H1 (cell line): ENCODE results near the gene XRCC6. TPM values are rescaled to one million over a fixed set of nuclear protein-coding genes. Genes with fewer than 3 reads are reported as not detected.
A peak's percentile ranks its signal among the peaks of the same experiment; 100 is the strongest.

Experiments used
- ASH2L ChIP-seq: fragments of 200-600, 300-600 bp; sonication (generic); IDR thresholded peaks from one replicate; pipeline ENCODE4 v1.7.1; 2017; ENCODE audit warnings: low read length
- BACH1 ChIP-seq: IDR thresholded peaks from 2 replicates; pipeline ENCODE4 v1.6.1; 2012; ENCODE audit warnings: low read length, improper control_type of control experiment
- CTBP2 ChIP-seq: IDR thresholded peaks from 2 replicates; pipeline ENCODE4 v1.7.0; 2011; ENCODE audit warnings: borderline replicate concordance, mild to moderate bottlenecking, moderate library complexity, mixed read lengths, low read length; ENCODE audit not compliant: insufficient read depth, insufficient read length
- PHF8 ChIP-seq: fragments of 200-600 bp; sonication (generic); conservative IDR thresholded peaks from 2 replicates; pipeline ENCODE4 v1.7.1; 2012; ENCODE audit warnings: low read depth, mild to moderate bottlenecking, inconsistent platforms, low read length, moderate library complexity
- POU5F1 ChIP-seq: IDR thresholded peaks from 2 replicates; pipeline ENCODE4 v1.6.1; 2011; ENCODE audit warnings: low read depth, mild to moderate bottlenecking, low read length, moderate library complexity
- RAD21 ChIP-seq, 2 experiments: IDR thresholded peaks in 1 of 2; conservative IDR thresholded peaks in 1 of 2; 2 replicates each; pipeline ENCODE4 v1.6.1; 2011; ENCODE audit warnings: low read depth in 2 of 2, low read length in 2 of 2, improper control_type of control experiment in 1 of 2, inconsistent platforms in 1 of 2, mild to moderate bottlenecking in 1 of 2, moderate library complexity in 1 of 2
- TBP ChIP-seq: IDR thresholded peaks from 2 replicates; pipeline ENCODE4 v1.6.1; 2011; ENCODE audit warnings: low read depth, low read length, improper control_type of control experiment
- TEAD4 ChIP-seq: IDR thresholded peaks from 2 replicates; pipeline ENCODE4 v1.6.1; 2012; ENCODE audit warnings: low read depth, low read length, inconsistent platforms, mixed read lengths
- polyA plus RNA-seq, 7 experiments: library from polyadenylated mRNA; depleted of rRNA in 3 of 7; stranded (reverse) in 5 of 7; unstranded in 2 of 7; fragments of >200 nt in 5 of 7; fragments of 200-250 nt in 2 of 7; gene quantifications; 1 replicate in 5 of 7; 2 replicates in 1 of 7; 4 replicates in 1 of 7; pipeline versions ENCODE4 v1.2.1 to v1.2.3, GENCODE V29; 2011 to 2013; ENCODE audit warnings: missing spikeins in 2 of 7, mixed read lengths in 2 of 7
- total RNA-seq: library from RNA; stranded (reverse); fragmentation: NEBNext Ultra II Directional; extraction: Animal tissue kit (Norgen Biotek cat#: 25700); gene quantifications from 2 replicates; pipeline ENCODE4 v1.2.1, GENCODE V29; 2021

The XRCC6 gene
- total and polyA plus RNA-seq, 2 of the 8 experiments (the other 6 are each of a cell fraction or from before 2014, with no cell fraction given) = 150 to 490 TPM

DNA sequence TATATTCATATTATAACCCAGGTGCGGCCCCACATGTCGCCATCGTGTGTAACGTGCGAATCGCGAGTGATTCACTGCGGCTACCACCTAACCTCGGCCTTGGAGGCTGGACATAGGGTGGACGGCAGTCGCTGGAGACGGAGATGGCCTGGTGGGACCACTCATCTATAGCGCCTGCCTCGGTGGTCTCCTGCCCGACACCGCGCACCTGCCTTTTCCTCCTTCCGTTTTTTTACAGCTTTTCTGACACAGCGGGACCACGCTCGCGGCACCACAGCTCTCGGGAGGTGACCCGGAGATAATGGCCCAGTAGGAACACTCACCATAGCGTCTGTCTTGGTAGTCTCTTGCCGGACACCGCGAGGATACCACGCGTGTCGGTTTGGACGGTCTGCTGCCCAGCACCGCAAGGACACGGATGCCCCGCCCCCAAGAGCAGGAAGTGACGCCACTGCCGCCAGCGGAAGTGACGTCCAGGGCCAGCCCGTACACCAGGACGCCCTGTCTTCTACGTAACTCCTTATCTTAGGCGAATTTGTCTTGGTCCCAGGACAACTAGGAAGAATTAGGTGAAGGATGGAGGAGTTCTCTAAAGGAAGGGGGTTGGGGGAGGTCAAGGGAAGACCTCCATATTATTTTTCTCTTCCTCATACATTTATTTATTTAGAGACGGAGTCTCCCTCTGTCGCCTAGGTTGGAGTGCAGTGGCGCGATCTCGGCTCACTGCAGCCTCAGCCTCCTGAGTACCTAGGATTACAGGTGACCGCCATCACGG is 61.1 kb downstream of the XRCC6 start (continued):
- TF ChIP-seq TBP (peak; percentile 72; the same call in 1 of the 2 replicates), PHF8 (peak; percentile 41; the same call in 1 of the 2 replicates), ASH2L (no peak), TEAD4 (no peak), CTBP2 (no peak), BACH1 (no peak), RAD21 (IDR thresholded peaks at IDR 0.05 in 1 of 2, conservative IDR thresholded peaks at IDR 0.05 in 1 of 2; ENCODE audit: low read depth in 2 of 2, low read length in 2 of 2) (no peak), POU5F1 (no peak)
